ENCODE data around the gene SLC17A4. TPM values are rescaled to one million over a fixed set of nuclear protein-coding genes. Genes with fewer than 3 reads are reported as not detected.

The SLC17A4 gene
- total RNA-seq, 1 experiment from 2014 or later = not detected

- Histone ChIP-seq H3K9ac (ENCODE audit: extremely low read depth, insufficient read length, low read length) (no peak overlapping the region), H2BK20ac (ENCODE audit: low read depth, low read length, poor library complexity, severe bottlenecking) (no peak overlapping the region)
Measured at GRCh38 chr6:25743868-25744267, 10.7 kb upstream of the SLC17A4 start.

More at GRCh38 chr6:25743868-25744267, 10.7 kb upstream of the SLC17A4 start:
- Mint-ChIP-seq H3K36me3 (ENCODE audit: insufficient read depth in 1 of 3, low read depth in 3 of 3) (peaks cover 0 to 6% (median 4%) of the 10 kb centered on the region in 3 experiments; a peak in 5 of 7 replicates), H3K27ac (no peak overlapping the region), H3K4me3 (no peak overlapping the region), H3K27me3 (ENCODE audit: low read depth) (no peaks in the 10 kb centered on the region), H3K4me1 (no peaks in the 10 kb centered on the region), H3K9me3 (peaks cover 0 to 4% of the 10 kb centered on the region in 2 experiments; a peak in 2 of 5 replicates)
- Histone ChIP-seq H2BK120ac (ENCODE audit: low read depth, low read length, poor library complexity, severe bottlenecking) (no peak overlapping the region), H2BK15ac (ENCODE audit: low read depth, low read length) (no peak overlapping the region), H2BK5ac (ENCODE audit: insufficient read length, low read length) (no peak overlapping the region), H4K8ac (replicated peaks; ENCODE audit: insufficient read length, low read depth, low read length) (no peak overlapping the region), H3T11ph (ENCODE audit: low read length) (no peak overlapping the region), H3K4ac (ENCODE audit: low read depth, low read length) (no peak overlapping the region), H2AFZ (ENCODE audit: low read length) (no peak overlapping the region), H3K79me2 (ENCODE audit: insufficient read depth, low read length) (no peaks in the 10 kb centered on the region), H2BK12ac (ENCODE audit: insufficient read length, low read depth, low read length) (no peak overlapping the region), H3K79me1 (ENCODE audit: insufficient read depth, low read depth, low read length, poor library complexity, severe bottlenecking) (no peaks in the 10 kb centered on the region), H3K4me1 (ENCODE audit: insufficient read depth, low read length) (no peaks in the 10 kb centered on the region), H3K27ac (ENCODE audit: insufficient read length, low read depth, low read length) (no peak overlapping the region), H4K91ac (ENCODE audit: insufficient read length, low read depth, low read length) (no peak overlapping the region), H4K20me1 (ENCODE audit: control insufficient read depth, insufficient read depth, insufficient read length) (no peaks in the 10 kb centered on the region), H3K9me3 (ENCODE audit: control insufficient read depth, low read depth, low read length) (no peaks in the 10 kb centered on the region), H3K23ac (ENCODE audit: insufficient read length, low read depth, low read length) (no peak overlapping the region), H3K27me3 (ENCODE audit: insufficient read depth, low read length) (no peaks in the 10 kb centered on the region), H3K4me2 (ENCODE audit: insufficient read depth, insufficient read length, low read length) (no peak overlapping the region), H3K23me2 (ENCODE audit: insufficient read length, low read depth, low read length, poor library complexity, severe bottlenecking) (no peaks in the 10 kb centered on the region), H4K5ac (ENCODE audit: insufficient read length, low read depth, low read length) (no peak overlapping the region), H3K56ac (ENCODE audit: insufficient read length, low read depth, low read length) (no peak overlapping the region), H3K14ac (ENCODE audit: insufficient read depth, low read length) (no peak overlapping the region), H3K18ac (ENCODE audit: insufficient read length, low read depth, low read length) (no peak overlapping the region), H2AK5ac (ENCODE audit: insufficient read length, low read length) (no peak overlapping the region)
- TF ChIP-seq CTCF (conservative IDR thresholded peaks at IDR 0.05) = no peak
- no peak for DNase-seq
